ENCODE results near the gene SULF2. TPM values are rescaled to one million over a fixed set of nuclear protein-coding genes. Genes with fewer than 3 reads are reported as not detected.

The SULF2 gene
- total and polyA plus RNA-seq, 2 donors = 9.3 to 94.0 TPM

DNA sequence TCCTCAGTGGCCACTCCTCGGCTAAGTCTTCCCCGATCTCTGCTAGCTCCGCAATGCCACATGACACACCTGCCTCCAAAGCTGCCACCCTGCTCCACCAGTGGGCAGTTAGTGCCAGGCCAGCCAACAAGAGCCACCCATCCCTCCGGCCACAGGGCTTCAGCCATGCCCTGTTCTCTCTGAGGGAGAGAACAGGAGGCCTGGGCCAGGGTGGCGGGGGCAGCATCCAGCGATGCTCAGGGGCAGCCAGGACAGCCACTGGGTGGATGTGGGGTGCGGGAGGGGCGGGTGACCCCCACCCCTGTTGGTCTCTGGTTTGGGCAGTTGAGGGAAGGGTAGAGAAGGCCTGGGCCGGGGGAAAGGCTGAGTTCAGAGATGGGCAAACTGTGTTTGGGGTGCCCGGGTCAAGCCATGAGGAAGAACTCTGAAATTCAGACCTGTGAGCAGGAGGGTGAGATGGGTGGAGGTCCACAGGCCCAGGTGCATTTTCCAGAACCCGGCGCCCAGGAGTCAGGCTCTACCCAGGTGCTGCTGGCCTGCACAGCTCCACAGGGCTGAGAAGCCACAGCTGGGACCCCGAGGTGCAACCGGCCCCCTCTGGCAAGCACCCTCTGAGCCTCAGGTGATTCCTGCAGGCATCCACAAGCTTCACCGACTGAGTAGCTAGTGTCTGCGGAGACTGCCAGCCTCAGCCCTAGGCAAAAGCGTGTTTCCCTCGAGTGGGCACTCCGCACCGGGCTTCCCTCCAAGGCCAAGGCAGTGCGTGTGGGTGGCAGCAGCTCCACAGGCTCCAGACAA, 91.1 kb downstream of the SULF2 start:
- no peaks in the 10 kb centered on the region for H3K4me1 ChIP-seq (ENCODE audit: control insufficient read depth in 2 of 2, insufficient read depth in 2 of 2, low read length in 2 of 2)
- H3K36me3 ChIP-seq (ENCODE audit: control insufficient read depth in 2 of 2, insufficient read depth in 2 of 2, low read length in 1 of 2) = no peaks in the 10 kb centered on the region
- H3K4me3 ChIP-seq (ENCODE audit: low read length in 2 of 2) = no peak overlapping the region
- WGBS = 97% methylated on average over 21 of the region's 21 CpGs
- H3K27me3 ChIP-seq (ENCODE audit: control insufficient read depth in 2 of 2, insufficient read depth in 1 of 2, low read length in 1 of 2) = no peaks in the 10 kb centered on the region
- no peak for DNase-seq (ENCODE audit: low read depth in 6 of 9, low spot score in 9 of 9)
- H3K27ac ChIP-seq (ENCODE audit: low read depth in 1 of 2, low read length in 1 of 2) = no peak overlapping the region
- H3K9me3 ChIP-seq (ENCODE audit: control insufficient read depth in 2 of 2, insufficient read depth in 1 of 2, low read length in 1 of 2) = peaks cover 0 to 22% of the 10 kb centered on the region in 2 donors

DNA sequence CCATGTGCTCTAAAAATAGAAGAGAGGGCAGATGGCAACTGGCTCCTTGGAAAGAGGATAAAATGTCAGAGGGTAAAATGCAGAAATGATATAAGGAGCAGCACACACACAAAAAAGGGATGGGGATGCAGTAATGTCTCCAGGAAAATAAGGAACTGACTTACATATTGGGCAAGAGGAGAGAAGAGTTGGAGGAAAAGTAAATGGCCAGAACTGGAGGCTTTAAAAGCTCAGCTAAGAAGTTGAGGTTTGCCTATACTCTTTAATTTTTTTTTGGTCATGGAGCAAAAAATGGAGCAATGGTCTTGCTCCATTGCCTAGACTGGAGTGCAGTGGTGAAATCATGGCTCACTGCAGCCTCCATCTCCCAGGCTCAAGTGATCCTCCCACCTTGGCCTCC, 93.7 kb downstream of the SULF2 start:
- Histone ChIP-seq H3K9me3 (ENCODE audit: control insufficient read depth in 2 of 2, insufficient read depth in 1 of 2, low read length in 1 of 2) (peaks cover 0 to 22% of the 10 kb centered on the region in 2 donors), H3K27me3 (ENCODE audit: control insufficient read depth in 2 of 2, insufficient read depth in 1 of 2, low read length in 1 of 2) (no peaks in the 10 kb centered on the region), H3K4me3 (ENCODE audit: low read length in 2 of 2) (no peak overlapping the region), H3K27ac (ENCODE audit: low read depth in 1 of 2, low read length in 1 of 2) (no peak overlapping the region), H3K4me1 (ENCODE audit: control insufficient read depth in 2 of 2, insufficient read depth in 2 of 2, low read length in 2 of 2) (no peaks in the 10 kb centered on the region), H3K36me3 (ENCODE audit: control insufficient read depth in 2 of 2, insufficient read depth in 2 of 2, low read length in 1 of 2) (no peaks in the 10 kb centered on the region)
- peak in 1 of 9 donors; percentile 15 for DNase-seq (ENCODE audit: low read depth in 6 of 9, low spot score in 9 of 9)

DNA sequence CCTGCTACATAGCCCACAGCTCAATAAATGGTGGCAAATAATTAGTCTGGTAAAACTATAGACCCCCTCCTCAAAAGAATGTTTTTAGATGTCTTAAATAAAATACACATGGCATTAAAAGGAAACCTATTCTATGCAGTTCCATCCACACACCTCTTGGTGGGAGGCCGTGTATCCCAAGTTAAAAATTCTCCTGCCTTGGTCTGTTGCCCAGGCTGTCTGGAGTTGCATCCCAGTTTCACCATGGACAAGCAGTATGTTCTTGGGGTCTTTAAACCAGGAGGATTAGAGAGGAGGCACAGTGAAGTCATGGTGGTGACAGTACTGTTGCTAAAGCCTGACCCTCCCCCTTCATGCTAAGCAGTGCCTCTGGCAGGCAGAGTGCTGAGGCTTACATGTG, 95.5 kb downstream of the SULF2 start:
- Histone ChIP-seq H3K4me1 (ENCODE audit: control insufficient read depth in 2 of 2, insufficient read depth in 2 of 2, low read length in 2 of 2) (no peaks in the 10 kb centered on the region), H3K36me3 (ENCODE audit: control insufficient read depth in 2 of 2, insufficient read depth in 2 of 2, low read length in 1 of 2) (no peaks in the 10 kb centered on the region), H3K4me3 (ENCODE audit: low read length in 2 of 2) (no peak overlapping the region), H3K9me3 (ENCODE audit: control insufficient read depth in 2 of 2, insufficient read depth in 1 of 2, low read length in 1 of 2) (peaks cover 0 to 22% of the 10 kb centered on the region in 2 donors), H3K27ac (ENCODE audit: low read depth in 1 of 2, low read length in 1 of 2) (no peak overlapping the region), H3K27me3 (ENCODE audit: control insufficient read depth in 2 of 2, insufficient read depth in 1 of 2, low read length in 1 of 2) (no peaks in the 10 kb centered on the region)
- 95% methylated on average over 1 of the region's 1 CpG for WGBS
- no peak for DNase-seq (ENCODE audit: low read depth in 6 of 9, low spot score in 9 of 9)

DNA sequence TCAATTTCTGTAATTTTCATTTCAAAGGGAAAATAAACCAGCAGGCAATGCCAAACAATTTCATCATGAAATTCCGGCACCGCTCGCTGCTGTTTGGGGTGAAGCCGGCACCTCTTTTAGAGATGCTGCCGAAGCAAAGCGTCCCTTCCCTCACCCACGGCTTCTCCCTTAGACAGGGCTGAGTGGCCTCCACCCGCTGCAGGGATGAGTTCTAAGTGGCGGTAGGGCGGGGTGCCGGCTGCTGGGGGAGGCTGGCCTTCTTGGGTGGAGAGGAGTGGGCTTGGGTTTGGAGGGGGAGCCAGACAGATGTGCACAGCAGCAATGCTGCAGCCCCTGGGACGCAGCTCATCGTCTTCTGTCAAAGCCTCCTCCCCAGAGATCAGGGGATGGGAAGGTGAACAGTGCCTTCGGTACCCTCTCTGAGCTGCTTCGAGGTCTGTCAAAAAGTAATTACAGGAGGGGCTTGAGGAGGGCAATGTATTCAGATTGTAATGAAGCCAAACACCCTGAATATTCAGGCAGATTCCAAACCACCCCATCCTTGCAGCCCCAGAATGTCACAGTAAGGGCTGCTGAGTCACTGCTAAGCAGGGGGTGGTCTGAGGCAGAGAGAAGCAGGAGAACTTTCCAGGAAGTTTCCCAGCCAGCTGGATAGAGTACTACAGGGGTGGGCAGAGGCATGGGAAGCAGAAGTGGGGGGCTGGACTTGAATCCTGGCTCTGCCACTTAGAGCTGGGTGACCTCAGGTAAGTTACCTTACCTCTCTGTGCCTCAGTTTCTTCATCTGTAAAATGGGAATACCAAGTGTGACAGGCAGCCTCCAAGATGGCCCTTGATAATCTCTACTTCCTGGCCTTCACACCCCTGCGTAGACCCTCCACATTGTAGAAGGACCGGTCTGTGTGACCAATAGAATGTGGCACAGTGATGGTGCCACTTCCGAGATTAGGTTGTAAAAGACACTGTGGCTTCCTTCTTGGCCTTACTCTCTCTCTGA, 96.6 kb downstream of the SULF2 start:
- Histone ChIP-seq H3K9me3 (ENCODE audit: control insufficient read depth in 2 of 2, insufficient read depth in 1 of 2, low read length in 1 of 2) (peaks cover 0 to 14% of the 10 kb centered on the region in 2 donors), H3K27ac (ENCODE audit: low read depth in 1 of 2, low read length in 1 of 2) (no peak overlapping the region), H3K36me3 (ENCODE audit: control insufficient read depth in 2 of 2, insufficient read depth in 2 of 2, low read length in 1 of 2) (no peaks in the 10 kb centered on the region), H3K4me1 (ENCODE audit: control insufficient read depth in 2 of 2, insufficient read depth in 2 of 2, low read length in 2 of 2) (no peaks in the 10 kb centered on the region), H3K27me3 (ENCODE audit: control insufficient read depth in 2 of 2, insufficient read depth in 1 of 2, low read length in 1 of 2) (no peaks in the 10 kb centered on the region), H3K4me3 (ENCODE audit: low read length in 2 of 2) (no peak overlapping the region)
- no peak for DNase-seq (ENCODE audit: low read depth in 6 of 9, low spot score in 9 of 9)
- WGBS = 86% methylated on average over 18 of the region's 18 CpGs

DNA sequence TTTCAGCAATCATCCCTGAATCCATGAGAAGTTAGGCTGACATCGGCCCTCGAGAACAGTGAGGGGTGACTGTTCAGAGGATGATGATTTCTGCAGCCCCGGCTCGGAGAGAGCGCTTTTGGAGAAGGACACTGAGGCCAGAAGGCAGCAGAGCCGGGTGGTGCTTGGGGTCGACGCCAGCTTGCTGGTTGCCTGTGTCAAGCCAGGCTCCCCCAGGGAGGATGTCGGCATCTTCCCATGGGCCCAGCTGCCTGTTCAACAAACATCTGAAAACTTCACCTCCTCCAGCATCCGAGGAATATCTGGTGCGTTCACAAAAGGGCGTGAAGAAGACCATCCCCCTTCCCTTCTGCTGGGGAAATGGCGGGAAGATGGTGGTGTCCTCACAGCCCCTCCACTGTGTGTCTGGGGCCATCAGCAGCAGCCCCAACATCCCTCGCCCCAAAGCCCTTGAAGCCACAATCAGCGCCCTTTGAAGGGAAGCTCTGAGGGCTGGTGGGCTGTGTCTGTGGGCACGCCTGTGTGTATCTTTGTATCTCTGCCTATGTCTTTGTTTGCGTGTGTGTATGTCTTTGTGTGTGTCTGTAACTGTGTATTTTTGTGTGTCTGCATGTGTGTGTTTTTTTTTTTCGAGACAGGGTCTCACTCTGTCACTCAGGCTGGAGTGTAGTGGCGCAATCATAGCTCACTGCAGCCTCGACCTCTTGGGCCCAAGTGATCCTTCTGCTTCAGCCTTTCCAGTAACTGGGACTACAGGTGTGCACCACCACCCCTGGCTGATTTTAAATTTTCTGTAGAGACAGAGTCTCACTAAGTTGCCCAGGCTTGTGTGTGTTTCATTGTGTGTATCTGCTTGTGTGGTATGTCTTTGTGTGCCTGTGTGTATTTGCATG, 97.9 kb downstream of the SULF2 start:
- no peak for DNase-seq (ENCODE audit: low read depth in 6 of 9, low spot score in 9 of 9)
- Histone ChIP-seq H3K4me3 (ENCODE audit: low read length in 2 of 2) (no peak overlapping the region), H3K36me3 (ENCODE audit: control insufficient read depth in 2 of 2, insufficient read depth in 2 of 2, low read length in 1 of 2) (no peaks in the 10 kb centered on the region), H3K27me3 (ENCODE audit: control insufficient read depth in 2 of 2, insufficient read depth in 1 of 2, low read length in 1 of 2) (no peaks in the 10 kb centered on the region), H3K9me3 (ENCODE audit: control insufficient read depth in 2 of 2, insufficient read depth in 1 of 2, low read length in 1 of 2) (peaks cover 0 to 11% of the 10 kb centered on the region in 2 donors), H3K4me1 (ENCODE audit: control insufficient read depth in 2 of 2, insufficient read depth in 2 of 2, low read length in 2 of 2) (no peaks in the 10 kb centered on the region), H3K27ac (ENCODE audit: low read depth in 1 of 2, low read length in 1 of 2) (no peak overlapping the region)
- WGBS = 93% methylated on average over 20 of the region's 20 CpGs

DNA sequence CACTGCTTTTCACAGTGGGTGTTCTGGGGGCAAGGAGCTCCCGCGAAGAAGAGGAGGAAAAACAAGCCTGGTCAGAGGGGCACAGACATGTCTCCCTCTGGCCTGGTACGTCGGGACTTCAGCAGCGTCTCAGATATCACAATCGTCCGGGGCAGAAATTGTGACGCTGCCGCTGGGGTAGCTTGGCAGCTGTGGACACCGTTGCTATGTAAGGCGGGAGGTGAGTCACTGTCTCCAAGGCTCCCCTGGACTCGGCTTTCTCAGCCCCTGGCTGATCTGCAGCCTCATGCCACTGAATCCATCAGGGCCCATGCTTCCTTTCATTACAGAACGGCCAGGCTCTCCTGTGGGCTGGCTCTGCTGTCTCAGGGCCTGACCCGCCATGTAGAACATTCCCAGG, 98.7 kb downstream of the SULF2 start:
- H3K27ac ChIP-seq (ENCODE audit: low read depth in 1 of 2, low read length in 1 of 2) = no peak overlapping the region
- 96% methylated on average over 14 of the region's 14 CpGs for WGBS

DNA sequence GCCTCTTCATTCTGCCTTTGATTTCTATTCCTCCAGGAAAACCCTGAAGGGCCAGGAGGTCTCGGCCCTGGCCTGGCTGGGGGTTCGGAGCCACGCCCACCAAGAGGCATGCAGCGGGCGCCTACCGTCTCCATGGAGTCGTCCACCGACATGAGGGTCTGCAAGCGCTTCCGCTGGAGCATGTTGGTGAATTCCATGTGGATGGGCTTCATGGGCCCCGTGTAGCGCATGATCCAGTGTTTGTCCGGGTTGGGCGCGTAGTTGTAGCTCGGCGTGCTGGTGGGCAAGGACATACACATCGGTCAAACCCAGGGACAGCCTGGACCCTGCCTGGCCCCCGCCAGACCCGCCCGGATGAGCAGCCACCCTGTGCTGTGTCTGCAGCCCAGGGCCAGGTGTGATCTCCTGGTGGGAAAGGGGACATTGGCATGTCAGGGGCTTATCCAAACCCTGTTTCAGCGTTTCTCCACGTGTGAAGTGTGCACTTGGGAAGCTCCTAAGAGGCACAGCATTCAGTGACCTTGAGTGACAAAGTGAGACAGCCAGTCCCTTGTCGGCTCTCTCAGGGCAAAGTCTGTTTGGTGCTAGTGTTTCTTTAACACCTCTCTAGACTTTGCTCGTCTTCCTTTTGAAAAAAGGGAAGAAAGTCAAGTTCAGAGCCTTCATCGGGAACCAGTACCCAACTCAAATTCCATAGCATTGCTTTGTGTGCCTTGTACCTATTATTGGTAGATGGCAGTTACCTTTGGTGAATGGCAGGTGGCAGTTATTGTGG, 100.8 kb downstream of the SULF2 start:
- H3K9me3 ChIP-seq (ENCODE audit: control insufficient read depth in 2 of 2, insufficient read depth in 1 of 2, low read length in 1 of 2) = no peaks in the 10 kb centered on the region
- H3K27me3 ChIP-seq (ENCODE audit: control insufficient read depth in 2 of 2, insufficient read depth in 1 of 2, low read length in 1 of 2) = no peaks in the 10 kb centered on the region
- no peak overlapping the region for H3K27ac ChIP-seq (ENCODE audit: low read depth in 1 of 2, low read length in 1 of 2)
- no peak overlapping the region for H3K4me3 ChIP-seq (ENCODE audit: low read length in 2 of 2)
- H3K36me3 ChIP-seq (ENCODE audit: control insufficient read depth in 2 of 2, insufficient read depth in 2 of 2, low read length in 1 of 2) = no peaks in the 10 kb centered on the region
- 92% methylated on average over 26 of the region's 26 CpGs for WGBS
- no peak for DNase-seq (ENCODE audit: low read depth in 6 of 9, low spot score in 9 of 9)
- no peaks in the 10 kb centered on the region for H3K4me1 ChIP-seq (ENCODE audit: control insufficient read depth in 2 of 2, insufficient read depth in 2 of 2, low read length in 2 of 2)

More for the DNA sequence above, 98.7 kb downstream of the SULF2 start:
- Histone ChIP-seq H3K4me3 (ENCODE audit: low read length in 2 of 2) (no peak overlapping the region), H3K4me1 (ENCODE audit: control insufficient read depth in 2 of 2, insufficient read depth in 2 of 2, low read length in 2 of 2) (no peaks in the 10 kb centered on the region), H3K36me3 (ENCODE audit: control insufficient read depth in 2 of 2, insufficient read depth in 2 of 2, low read length in 1 of 2) (no peaks in the 10 kb centered on the region), H3K9me3 (ENCODE audit: control insufficient read depth in 2 of 2, insufficient read depth in 1 of 2, low read length in 1 of 2) (peaks cover 0 to 7% of the 10 kb centered on the region in 2 donors), H3K27me3 (ENCODE audit: control insufficient read depth in 2 of 2, insufficient read depth in 1 of 2, low read length in 1 of 2) (no peaks in the 10 kb centered on the region)
- DNase-seq (ENCODE audit: low read depth in 6 of 9, low spot score in 9 of 9) = no peak

DNA sequence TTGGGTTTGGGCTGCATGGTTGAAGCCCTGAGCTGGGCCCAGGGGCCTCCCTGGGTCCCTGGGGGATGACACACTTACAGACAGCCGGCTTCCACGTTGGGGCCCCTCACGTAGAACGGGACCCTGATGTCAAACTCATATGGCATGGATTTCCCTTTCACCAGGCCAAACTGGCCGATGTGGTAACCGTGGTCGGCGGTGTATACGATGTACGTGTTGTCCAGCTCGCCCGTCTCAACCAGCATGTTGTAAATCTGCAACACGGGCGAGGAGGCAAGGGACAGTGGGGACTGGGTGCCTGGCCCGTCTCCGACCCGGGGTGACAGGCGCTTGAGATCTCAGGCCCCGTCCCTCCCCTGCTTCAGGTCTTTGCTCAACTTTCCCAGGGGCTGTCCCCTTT, 102.4 kb downstream of the SULF2 start:
- DNase-seq (ENCODE audit: low read depth in 6 of 9, low spot score in 9 of 9) = no peak
- H3K36me3 ChIP-seq (ENCODE audit: control insufficient read depth in 2 of 2, insufficient read depth in 2 of 2, low read length in 1 of 2) = no peaks in the 10 kb centered on the region
- no peaks in the 10 kb centered on the region for H3K4me1 ChIP-seq (ENCODE audit: control insufficient read depth in 2 of 2, insufficient read depth in 2 of 2, low read length in 2 of 2)
- no peaks in the 10 kb centered on the region for H3K9me3 ChIP-seq (ENCODE audit: control insufficient read depth in 2 of 2, insufficient read depth in 1 of 2, low read length in 1 of 2)
- WGBS = 97% methylated on average over 19 of the region's 19 CpGs
- no peak overlapping the region for H3K4me3 ChIP-seq (ENCODE audit: low read length in 2 of 2)
- no peaks in the 10 kb centered on the region for H3K27me3 ChIP-seq (ENCODE audit: control insufficient read depth in 2 of 2, insufficient read depth in 1 of 2, low read length in 1 of 2)
- H3K27ac ChIP-seq (ENCODE audit: low read depth in 1 of 2, low read length in 1 of 2) = no peak overlapping the region
